Tibial artery (tissue), 4 donors: ENCODE measurements around the gene API5.

ENCODE experiments used
- DNase-seq, 2 donors: peaks; one replicate each; pipeline ENCODE4 v3.0.0-alpha.2; 2019
- H3K27ac ChIP-seq, 2 donors: fragments of 200-600 bp; sonication (generic) in 1 of 2; 1 replicate in 1 of 2; 2 replicates in 1 of 2; pipeline ENCODE4 v1.5.1; 2018 to 2019; ENCODE audit warnings: mild to moderate bottlenecking in 1 of 2
- H3K27me3 ChIP-seq, 2 donors: fragments of 200-600 bp; sonication (generic) in 1 of 2; one replicate each; pipeline versions ENCODE4 v1.5.1 to v1.6.0; 2016 to 2019
- H3K36me3 ChIP-seq, 3 donors: fragments of 200-600 bp; sonication (generic) in 2 of 3; one replicate each; pipeline ENCODE4 v1.5.1; 2016 to 2019; ENCODE audit warnings: mild to moderate bottlenecking in 2 of 3
- H3K4me1 ChIP-seq, 4 donors: fragments of 200-600 bp; sonication (generic) in 2 of 4; 1 replicate in 3 of 4; 2 replicates in 1 of 4; pipeline ENCODE4 v1.5.1; 2016 to 2019
- H3K4me3 ChIP-seq, 2 donors: fragments of 200-600 bp; sonication (generic) in 1 of 2; 1 replicate in 1 of 2; 2 replicates in 1 of 2; pipeline ENCODE4 v1.5.1; 2018 to 2019; ENCODE audit warnings: mild to moderate bottlenecking in 2 of 2
- H3K9me3 ChIP-seq, 3 donors: fragments of 200-600 bp; sonication (generic) in 1 of 3; one replicate each; pipeline ENCODE4 v1.5.1; 2016 to 2019
- CTCF ChIP-seq, 2 experiments: fragments of 200-600 bp in 1 of 2; fragments of 450-650 bp in 1 of 2; IDR thresholded peaks; one replicate each; pipeline ENCODE4 v1.5.1; 2017 to 2019; ENCODE audit warnings: antibody characterized with exemption in 2 of 2, mild to moderate bottlenecking in 1 of 2, moderate library complexity in 1 of 2
- intact Hi-C: fragments of 100-400 bp; cut with DNase I; formaldehyde crosslinking; loops from one replicate; pipeline ENCODE4 v1.15.0; 2023; ENCODE audit warnings: low total_unique reads

The API5 gene

GRCh38 chr11:43278193-43278956 is 33.4 kb upstream of the API5 start:
- peaks cover 0 to 15% of the 10 kb centered on the region in 2 donors for H3K27me3 ChIP-seq
- no peak for DNase-seq
- no peaks in the 10 kb centered on the region for H3K36me3 ChIP-seq
- no peaks in the 10 kb centered on the region for H3K9me3 ChIP-seq
- H3K27ac ChIP-seq, result no peak overlapping the region
- intact Hi-C loops, result no loop called here
- no peak for TF ChIP-seq CTCF (IDR thresholded peaks at IDR 0.05)
- no peak overlapping the region for H3K4me3 ChIP-seq
- no peaks in the 10 kb centered on the region for H3K4me1 ChIP-seq

GRCh38 chr11:43282607-43283440 is 29.0 kb upstream of the API5 start:
- Histone ChIP-seq H3K27me3 (peaks cover 0 to 30% of the 10 kb centered on the region in 2 donors), H3K4me3 (no peak overlapping the region), H3K4me1 (no peaks in the 10 kb centered on the region), H3K27ac (no peak overlapping the region), H3K9me3 (no peaks in the 10 kb centered on the region), H3K36me3 (no peaks in the 10 kb centered on the region)
- no peak for DNase-seq
- TF ChIP-seq CTCF (IDR thresholded peaks at IDR 0.05), result peak; percentile 55 to 76
- intact Hi-C loops, result no loop called here

- H3K4me1 ChIP-seq, result no peaks in the 10 kb centered on the region
- no peak overlapping the region for H3K27ac ChIP-seq
- no peak for DNase-seq
- TF ChIP-seq CTCF (IDR thresholded peaks at IDR 0.05), result no peak
- H3K27me3 ChIP-seq, result peaks cover 0 to 25% of the 10 kb centered on the region in 2 donors
- no peaks in the 10 kb centered on the region for H3K36me3 ChIP-seq
- no peak overlapping the region for H3K4me3 ChIP-seq
- no peaks in the 10 kb centered on the region for H3K9me3 ChIP-seq
- intact Hi-C loops, result no loop called here
Observed at GRCh38 chr11:43285826-43286225, 26.0 kb upstream of the API5 start.

- no peaks in the 10 kb centered on the region for H3K4me1 ChIP-seq
- intact Hi-C loops, result no loop called here
- TF ChIP-seq CTCF (IDR thresholded peaks at IDR 0.05), result no peak
Observed at GRCh38 chr11:43289368-43289767, 22.4 kb upstream of the API5 start.

GRCh38 chr11:43298397-43298796 is 13.4 kb upstream of the API5 start:
- H3K27ac ChIP-seq, result no peak overlapping the region

More at GRCh38 chr11:43289368-43289767, 22.4 kb upstream of the API5 start:
- H3K27me3 ChIP-seq, result peaks cover 0 to 7% of the 10 kb centered on the region in 2 donors
- H3K27ac ChIP-seq, result no peak overlapping the region
- H3K36me3 ChIP-seq, result no peaks in the 10 kb centered on the region
- H3K9me3 ChIP-seq, result no peaks in the 10 kb centered on the region
- no peak for DNase-seq
- H3K4me3 ChIP-seq, result no peak overlapping the region

More at GRCh38 chr11:43298397-43298796, 13.4 kb upstream of the API5 start:
- intact Hi-C loops, result no loop called here
- no peak for TF ChIP-seq CTCF (IDR thresholded peaks at IDR 0.05)
- Histone ChIP-seq H3K4me3 (no peak overlapping the region), H3K4me1 (no peaks in the 10 kb centered on the region), H3K9me3 (peaks cover 0 to 5% (median 0%) of the 10 kb centered on the region in 3 donors), H3K36me3 (no peaks in the 10 kb centered on the region), H3K27me3 (peaks cover 0 to 4% of the 10 kb centered on the region in 2 donors)
- DNase-seq, result no peak
